Mucosa of descending colon (tissue), 3 donors: Measurements from ENCODE around the gene UPF3B. TPM values are rescaled to one million over a fixed set of nuclear protein-coding genes. Genes with fewer than 3 reads are reported as not detected.

Experiments
- total RNA-seq, 3 donors: library from RNA; stranded (reverse); fragmentation: NEBNext Ultra II Directional in 2 of 3; extraction: Animal tissue kit (Norgen Biotek cat#: 25700) in 2 of 3; gene quantifications; one replicate each; pipeline versions ENCODE4 v1.2.1 to v1.2.4, GENCODE V29; 2021 to 2023
- donor health status: DM: no; HTN: no; CAD: no; lungs with moderate emphysema.
- donor health status: DM: no; HTN: no; CAD: no.
- donor health status: DM: no; HTN: yes; CAD: no.

UPF3B gene
- total RNA-seq, 3 donors from 2014 or later: 7.2 to 11.1 (median 8.8) TPM

Other genes starting within 250 kb of the UPF3B start
- 1 to 10 TPM; 5.7 to 6.3 (median 5.9) TPM for gene NKRF, start 246.5 kb downstream of the UPF3B start, total RNA-seq
- gene SEPTIN6, start 159.8 kb downstream of the UPF3B start, total RNA-seq: 10 to 100 TPM; 10.6 to 58.1 (median 14.5) TPM
- gene SOWAHD, start 94.4 kb downstream of the UPF3B start, total RNA-seq: 1 to 10 TPM; 1.4 to 2.7 (median 2.1) TPM
- gene RPL39, start 61.3 kb downstream of the UPF3B start, total RNA-seq: 1,000 to 10,000 TPM; 1,241 to 1,374 (median 1,261) TPM
- gene RNF113A, start 18.8 kb upstream of the UPF3B start, total RNA-seq: 10 to 100 TPM; 12.2 to 13.5 (median 12.6) TPM
- 100 to 1,000 TPM; 157 to 191 (median 187) TPM for gene NDUFA1, start 18.9 kb upstream of the UPF3B start, total RNA-seq
- gene AKAP14, start 42.9 kb upstream of the UPF3B start, total RNA-seq: not detected
- 1 to 10 TPM; 5.2 to 7.1 (median 7.0) TPM for gene NKAP, start 90.8 kb upstream of the UPF3B start, total RNA-seq
- not detected for gene RHOXF2B, start 224.7 kb upstream of the UPF3B start, total RNA-seq